Lung (tissue), 12 donors: ENCODE measurements around the gene GNPTAB. TPM values are rescaled to one million over a fixed set of nuclear protein-coding genes. Genes with fewer than 3 reads are reported as not detected.

Experiments
- ATAC-seq: fragments of 200-7000 bp; cut with Tn5 transposase; one replicate; pipeline ENCODE4 v1.9.1; 2020; ENCODE audit warnings: moderate number of reproducible peaks; ENCODE audit not compliant: insufficient read depth, low FRiP score
- DNase-seq, 3 donors: peaks; one replicate each; pipeline ENCODE4 v3.0.0-alpha.2; 2013 to 2017
- H3K27ac ChIP-seq, 2 donors: one replicate each; pipeline ENCODE4 v1.5.1; 2013; ENCODE audit warnings: mild to moderate bottlenecking in 2 of 2, moderate library complexity in 2 of 2, control low read depth in 1 of 2, inconsistent platforms in 1 of 2, low read depth in 1 of 2, low read length in 1 of 2
- H3K27me3 ChIP-seq, 3 donors: one replicate each; pipeline ENCODE4 v1.5.1; 2013; ENCODE audit warnings: low read length in 2 of 3; ENCODE audit not compliant: control insufficient read depth in 3 of 3, insufficient read depth in 3 of 3
- H3K36me3 ChIP-seq, 4 donors: one replicate each; pipeline ENCODE4 v1.5.1; 2013; ENCODE audit warnings: low read length in 4 of 4, mild to moderate bottlenecking in 1 of 4, moderate library complexity in 1 of 4; ENCODE audit not compliant: control insufficient read depth in 4 of 4, insufficient read depth in 4 of 4
- H3K4me1 ChIP-seq, 5 donors: one replicate each; pipeline ENCODE4 v1.5.1; 2013; ENCODE audit warnings: low read length in 5 of 5, mild to moderate bottlenecking in 2 of 5, moderate library complexity in 1 of 5; ENCODE audit not compliant: control insufficient read depth in 5 of 5, insufficient read depth in 5 of 5
- H3K4me3 ChIP-seq: one replicate; pipeline ENCODE4 v1.5.1; 2013; ENCODE audit warnings: mild to moderate bottlenecking, control low read depth, moderate library complexity
- H3K9ac ChIP-seq, 2 donors: one replicate each; pipeline ENCODE4 v1.5.1; 2013; ENCODE audit warnings: low read length in 2 of 2, control low read depth in 1 of 2; ENCODE audit not compliant: insufficient read depth in 1 of 2
- H3K9me3 ChIP-seq, 4 donors: one replicate each; pipeline ENCODE4 v1.5.1; 2013; ENCODE audit warnings: low read length in 3 of 4, mild to moderate bottlenecking in 1 of 4, moderate library complexity in 1 of 4; ENCODE audit not compliant: control insufficient read depth in 4 of 4, insufficient read depth in 3 of 4
- CTCF ChIP-seq: IDR thresholded peaks from 2 replicates; pipeline ENCODE4 v1.5.1; 2012; ENCODE audit warnings: mild to moderate bottlenecking; ENCODE audit errors: control extremely low read depth, extremely low read depth
- WGBS, 2 donors: extraction: QIAGEN DNeasy Blood & Tissue Kit; methylation state at CpG; one replicate each; pipeline ENCODE4 v1.1.7; 2013; 5-methylcytosine and 5-hydroxymethylcytosine counted together
- polyA plus RNA-seq, 2 donors: library from polyadenylated mRNA; stranded (reverse); fragments of 200-250 nt; gene quantifications; one replicate each; pipeline ENCODE4 v1.2.1, GENCODE V29; 2013
- total RNA-seq, 2 donors: library from RNA; depleted of rRNA in 1 of 2; stranded (reverse); fragments of >200 nt in 1 of 2; gene quantifications; one replicate each; pipeline ENCODE4 v1.2.1, GENCODE V29; 2014 to 2021
- donor health status: control.
- donor health status: control.
- donor health status: Bipolar disorder and iron deficiency.
- donor health status: healthy.
- donor health status: DM: yes; HTN: yes; CAD: no.

GNPTAB gene
- total and polyA plus RNA-seq, 4 donors: 14.8 to 74.3 (median 39.9) TPM

- H3K4me1 ChIP-seq: peaks cover 0 to 4% (median 0%) of the 10 kb centered on the region in 5 donors
- ATAC-seq: no peak
- no peaks in the 10 kb centered on the region for H3K27me3 ChIP-seq
- no peak overlapping the region for H3K4me3 ChIP-seq
- no peak overlapping the region for H3K27ac ChIP-seq
- H3K36me3 ChIP-seq: no peaks in the 10 kb centered on the region
- WGBS, 2 donors: 96 to 100% methylated on average over 1 of the region's 1 CpG
- TF ChIP-seq CTCF: no peak
- no peak overlapping the region for H3K9ac ChIP-seq
- no peaks in the 10 kb centered on the region for H3K9me3 ChIP-seq
- DNase-seq: no peak
Observed at GRCh38 chr12:101854747-101855146, 24.0 kb upstream of the GNPTAB start.

GRCh38 chr12:101852998-101853397 lies 22.2 kb upstream of the GNPTAB start:
- Histone ChIP-seq H3K36me3 (no peaks in the 10 kb centered on the region), H3K4me3 (no peak overlapping the region), H3K27me3 (no peaks in the 10 kb centered on the region), H3K9me3 (no peaks in the 10 kb centered on the region), H3K4me1 (peaks cover 0 to 4% (median 0%) of the 10 kb centered on the region in 5 donors), H3K27ac (no peak overlapping the region), H3K9ac (no peak overlapping the region)
- no peak for DNase-seq
- TF ChIP-seq CTCF: no peak
- ATAC-seq: no peak

- DNase-seq: no peak
- peaks cover 0 to 3% (median 0%) of the 10 kb centered on the region in 5 donors for H3K4me1 ChIP-seq
- no peaks in the 10 kb centered on the region for H3K27me3 ChIP-seq
- no peak for TF ChIP-seq CTCF
- no peak overlapping the region for H3K27ac ChIP-seq
- no peaks in the 10 kb centered on the region for H3K9me3 ChIP-seq
- no peak overlapping the region for H3K4me3 ChIP-seq
- ATAC-seq: no peak
- no peak overlapping the region for H3K9ac ChIP-seq
- no peaks in the 10 kb centered on the region for H3K36me3 ChIP-seq
- WGBS, 2 donors: 73 to 76% methylated on average over 1 of the region's 1 CpG
Observed at GRCh38 chr12:101850199-101850598, 19.4 kb upstream of the GNPTAB start.

- no peaks in the 10 kb centered on the region for H3K4me1 ChIP-seq
- no peaks in the 10 kb centered on the region for H3K36me3 ChIP-seq
- TF ChIP-seq CTCF: no peak
- H3K27ac ChIP-seq: no peak overlapping the region
- 72 to 85% methylated on average over 5 of the region's 5 CpGs for WGBS, 2 donors
- H3K27me3 ChIP-seq: no peaks in the 10 kb centered on the region
- no peak overlapping the region for H3K9ac ChIP-seq
- no peaks in the 10 kb centered on the region for H3K9me3 ChIP-seq
- ATAC-seq: no peak
- H3K4me3 ChIP-seq: no peak overlapping the region
- DNase-seq: no peak
Observed at GRCh38 chr12:101847325-101847724, 16.6 kb upstream of the GNPTAB start.
